RWPE2 (cell line): ENCODE measurements around the gene LAMTOR4.
"Not testable (repeated sequence)": the region's sequence is repeated elsewhere in the genome, so short reads cannot be mapped to it uniquely, and the experiment has no call there.

ENCODE experiments used
- ATAC-seq: fragments of 200-7000 bp; cut with Tn5 transposase; 3 replicates; pipeline ENCODE4 v1.9.1; 2021; ENCODE audit warnings: low read depth
- DNase-seq: peaks from one replicate; pipeline ENCODE4 v3.0.0-alpha.2; 2020; ENCODE audit warnings: low spot score
- H3K27ac ChIP-seq: fragments of 450-650 bp; 2 replicates; pipeline ENCODE4 v1.5.1; 2017; ENCODE audit warnings: mild to moderate bottlenecking; ENCODE audit not compliant: poor library complexity, severe bottlenecking
- H3K27me3 ChIP-seq: fragments of 250-450 bp; sonication (Bioruptor Pico); 2 replicates; pipeline ENCODE4 v1.5.1; 2021; ENCODE audit warnings: mild to moderate bottlenecking, moderate library complexity; ENCODE audit not compliant: insufficient read depth, poor library complexity, severe bottlenecking
- H3K36me3 ChIP-seq: fragments of 250-450 bp; sonication (Bioruptor Pico); 2 replicates; pipeline ENCODE4 v1.5.1; 2020; ENCODE audit warnings: low read depth, mild to moderate bottlenecking, moderate library complexity
- H3K4me1 ChIP-seq: fragments of 250-450 bp; sonication (Bioruptor Pico); 2 replicates; pipeline ENCODE4 v1.5.1; 2021; ENCODE audit warnings: mild to moderate bottlenecking, moderate library complexity; ENCODE audit not compliant: insufficient read depth, poor library complexity, severe bottlenecking
- H3K4me3 ChIP-seq: fragments of 250-450 bp; sonication (Bioruptor Pico); 2 replicates; pipeline ENCODE4 v1.5.1; 2021; ENCODE audit warnings: mild to moderate bottlenecking, moderate library complexity; ENCODE audit not compliant: severe bottlenecking
- H3K9me3 ChIP-seq: fragments of 250-450 bp; sonication (Bioruptor Pico); 2 replicates; pipeline ENCODE4 v1.5.1; 2021; ENCODE audit warnings: mild to moderate bottlenecking, moderate library complexity; ENCODE audit not compliant: severe bottlenecking
- TF ChIP-seq, protein P1 (sequence below): fragments of 450-650 bp; IDR thresholded peaks from one replicate; pipeline ENCODE4 v1.5.1; 2017; ENCODE audit warnings: mild to moderate bottlenecking, moderate library complexity; ENCODE audit not compliant: poor library complexity, severe bottlenecking

LAMTOR4 gene

DNA sequence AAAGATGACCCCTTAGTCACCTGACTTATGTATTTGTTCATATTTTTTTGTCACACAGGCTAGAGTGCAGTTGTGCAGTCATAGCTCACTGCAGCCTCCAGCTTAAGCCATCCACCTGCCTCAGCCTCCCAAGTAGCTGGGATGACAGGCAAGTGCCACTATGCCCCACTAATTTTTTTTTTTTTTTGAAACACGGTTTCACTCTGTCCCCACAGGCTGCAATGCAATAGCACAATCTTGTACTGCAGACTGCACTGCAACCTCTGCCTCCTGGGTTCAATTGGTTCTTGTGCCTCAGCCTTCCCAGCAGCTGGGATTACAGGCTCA is 20.1 kb upstream of the LAMTOR4 start:
- no peak overlapping the region for H3K4me3 ChIP-seq

DNA sequence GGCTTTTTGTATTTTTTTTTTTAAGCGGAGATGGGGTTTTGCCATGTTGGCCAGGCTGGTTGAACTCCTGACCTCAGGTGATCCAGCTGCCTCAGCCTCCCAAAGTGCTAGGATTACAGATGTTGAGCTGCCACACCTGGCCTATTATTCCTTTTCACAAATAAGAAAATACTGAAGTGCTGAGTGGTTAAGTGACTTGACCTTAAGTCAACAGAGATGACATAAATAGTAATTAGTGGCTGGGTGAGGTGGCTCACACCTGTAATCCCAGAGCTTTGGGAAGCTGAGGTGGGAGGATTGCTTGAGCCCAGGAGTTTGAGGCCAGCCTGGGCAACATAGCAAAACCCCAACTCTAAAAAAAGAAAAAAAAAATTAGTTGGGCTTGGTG is 18.5 kb upstream of the LAMTOR4 start:
- H3K9me3 ChIP-seq, H3K4me1 ChIP-seq, DNase-seq, ATAC-seq, H3K36me3 ChIP-seq, H3K27ac ChIP-seq, H3K27me3 ChIP-seq, H3K4me3 ChIP-seq: not testable (repeated sequence)

More for the DNA sequence above, 20.1 kb upstream of the LAMTOR4 start:
- Histone ChIP-seq H3K4me1 (peaks cover 5% of the 10 kb centered on the region), H3K27me3 (no peaks in the 10 kb centered on the region), H3K27ac (no peak overlapping the region), H3K9me3 (no peaks in the 10 kb centered on the region), H3K36me3 (no peaks in the 10 kb centered on the region)
- no peak for ATAC-seq
- TF ChIP-seq, protein P1, sequence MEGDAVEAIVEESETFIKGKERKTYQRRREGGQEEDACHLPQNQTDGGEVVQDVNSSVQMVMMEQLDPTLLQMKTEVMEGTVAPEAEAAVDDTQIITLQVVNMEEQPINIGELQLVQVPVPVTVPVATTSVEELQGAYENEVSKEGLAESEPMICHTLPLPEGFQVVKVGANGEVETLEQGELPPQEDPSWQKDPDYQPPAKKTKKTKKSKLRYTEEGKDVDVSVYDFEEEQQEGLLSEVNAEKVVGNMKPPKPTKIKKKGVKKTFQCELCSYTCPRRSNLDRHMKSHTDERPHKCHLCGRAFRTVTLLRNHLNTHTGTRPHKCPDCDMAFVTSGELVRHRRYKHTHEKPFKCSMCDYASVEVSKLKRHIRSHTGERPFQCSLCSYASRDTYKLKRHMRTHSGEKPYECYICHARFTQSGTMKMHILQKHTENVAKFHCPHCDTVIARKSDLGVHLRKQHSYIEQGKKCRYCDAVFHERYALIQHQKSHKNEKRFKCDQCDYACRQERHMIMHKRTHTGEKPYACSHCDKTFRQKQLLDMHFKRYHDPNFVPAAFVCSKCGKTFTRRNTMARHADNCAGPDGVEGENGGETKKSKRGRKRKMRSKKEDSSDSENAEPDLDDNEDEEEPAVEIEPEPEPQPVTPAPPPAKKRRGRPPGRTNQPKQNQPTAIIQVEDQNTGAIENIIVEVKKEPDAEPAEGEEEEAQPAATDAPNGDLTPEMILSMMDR: no peak
- DNase-seq: no peak

DNA sequence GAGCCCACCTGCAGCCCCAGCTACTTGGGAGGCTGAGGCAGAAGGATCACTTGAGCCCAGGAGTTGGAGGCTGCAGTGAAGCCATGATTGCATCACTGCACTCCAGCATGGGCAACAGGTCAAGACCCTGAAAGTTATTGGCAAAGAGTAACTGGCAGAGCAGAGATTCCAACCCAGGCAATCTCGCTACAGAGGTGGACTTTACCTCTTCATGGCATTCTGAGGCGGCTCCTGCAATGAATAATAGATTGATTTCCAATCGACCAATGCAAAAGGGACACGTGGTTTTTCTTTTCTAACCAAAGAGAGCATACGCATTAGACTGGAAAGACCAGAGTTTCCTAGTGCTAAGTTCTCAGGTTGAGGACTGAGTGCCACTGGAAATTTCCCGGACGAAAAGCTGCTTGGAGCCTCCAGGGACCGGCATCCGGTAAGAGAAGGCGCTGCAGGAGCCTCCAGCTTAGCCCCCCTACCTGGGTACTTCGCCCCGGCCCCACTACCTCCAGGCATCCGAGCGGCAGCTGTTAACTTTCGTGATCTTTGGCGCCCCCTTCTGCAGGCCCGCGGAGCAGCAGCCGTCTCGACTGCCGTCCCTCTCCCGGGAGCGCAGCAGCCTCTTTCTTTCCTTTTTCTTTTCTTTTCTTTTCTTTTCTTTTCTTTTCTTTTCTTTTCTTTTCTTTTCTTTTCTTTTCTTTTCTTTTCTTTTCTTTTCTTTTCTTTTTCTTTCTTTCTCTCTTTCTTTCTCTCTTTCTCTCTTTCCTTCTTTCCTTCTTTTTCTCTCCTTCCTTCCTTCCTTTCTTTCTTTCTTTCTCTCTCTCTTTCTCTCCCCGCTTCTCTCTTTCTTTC is 17.9 kb upstream of the LAMTOR4 start:
- H3K36me3 ChIP-seq: no peaks in the 10 kb centered on the region
- DNase-seq (no peak), ATAC-seq (no peak)
- no peaks in the 10 kb centered on the region for H3K9me3 ChIP-seq
- H3K4me1 ChIP-seq: peaks cover 1% of the 10 kb centered on the region
- no peak overlapping the region for H3K27ac ChIP-seq
- TF ChIP-seq, protein P1: peak; percentile 78
- H3K27me3 ChIP-seq: no peaks in the 10 kb centered on the region
- no peak overlapping the region for H3K4me3 ChIP-seq

DNA sequence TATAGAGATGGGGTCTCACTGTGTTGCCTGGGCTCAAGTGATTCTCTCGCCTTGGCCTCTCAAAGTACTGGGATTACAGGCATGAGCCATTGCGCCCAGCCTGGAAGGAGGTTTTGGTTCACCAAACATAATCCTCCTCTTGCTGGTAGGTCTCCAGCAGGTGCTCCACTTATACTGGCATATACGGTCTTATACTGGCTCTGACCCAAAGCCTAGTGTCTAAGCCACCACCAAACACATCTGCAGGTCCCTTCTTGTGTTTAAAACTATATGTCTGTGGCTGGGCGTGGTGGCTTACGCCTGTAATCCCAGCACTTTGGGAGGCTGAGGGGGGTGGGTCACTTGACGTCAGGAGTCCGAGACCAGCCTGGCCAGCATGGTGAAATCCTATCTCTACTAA is 16.6 kb upstream of the LAMTOR4 start:
- no peaks in the 10 kb centered on the region for H3K4me1 ChIP-seq

DNA sequence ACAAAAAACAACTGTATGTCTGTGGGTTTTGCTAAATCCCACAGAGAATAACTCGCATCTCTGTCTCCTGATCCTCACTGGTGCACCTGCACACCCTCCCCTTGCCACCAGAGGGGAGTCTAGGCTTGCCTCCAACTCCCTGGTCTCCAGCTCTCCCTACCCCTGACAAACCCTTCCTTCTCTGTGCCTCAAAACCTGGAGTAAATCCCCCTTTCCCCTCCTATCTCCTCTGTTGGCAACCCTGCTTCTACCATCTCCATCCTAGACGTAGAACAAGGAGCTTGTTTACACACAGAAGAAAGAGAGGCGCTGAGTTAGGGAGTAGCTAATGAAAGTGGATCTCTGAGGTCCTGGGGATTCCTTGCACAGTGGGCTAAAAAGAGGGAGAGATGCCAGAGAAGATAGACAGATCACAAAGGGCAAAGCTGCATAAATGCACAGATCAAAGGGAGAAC is 16.0 kb upstream of the LAMTOR4 start:
- ATAC-seq (peak; percentile 90), DNase-seq (no peak)
- TF ChIP-seq, protein P1: peak; percentile 90

More for the DNA sequence above, 16.6 kb upstream of the LAMTOR4 start:
- no peaks in the 10 kb centered on the region for H3K9me3 ChIP-seq
- ATAC-seq: no peak; the same call in 2 of the 3 replicates
- H3K36me3 ChIP-seq: no peaks in the 10 kb centered on the region
- H3K4me3 ChIP-seq: no peak overlapping the region
- no peaks in the 10 kb centered on the region for H3K27me3 ChIP-seq
- DNase-seq: no peak
- TF ChIP-seq, protein P1: no peak
- H3K27ac ChIP-seq: no peak overlapping the region

More for the DNA sequence above, 16.0 kb upstream of the LAMTOR4 start:
- Histone ChIP-seq H3K4me1 (no peaks in the 10 kb centered on the region), H3K36me3 (no peaks in the 10 kb centered on the region), H3K27ac (no peak overlapping the region), H3K4me3 (no peak overlapping the region), H3K9me3 (no peaks in the 10 kb centered on the region), H3K27me3 (no peaks in the 10 kb centered on the region)
